ENCODE results near the gene PPP1R12A. TPM values are rescaled to one million over a fixed set of nuclear protein-coding genes. Genes with fewer than 3 reads are reported as not detected.

The PPP1R12A gene
- total RNA-seq, 1 donor from 2014 or later, result 86.7 TPM

DNA sequence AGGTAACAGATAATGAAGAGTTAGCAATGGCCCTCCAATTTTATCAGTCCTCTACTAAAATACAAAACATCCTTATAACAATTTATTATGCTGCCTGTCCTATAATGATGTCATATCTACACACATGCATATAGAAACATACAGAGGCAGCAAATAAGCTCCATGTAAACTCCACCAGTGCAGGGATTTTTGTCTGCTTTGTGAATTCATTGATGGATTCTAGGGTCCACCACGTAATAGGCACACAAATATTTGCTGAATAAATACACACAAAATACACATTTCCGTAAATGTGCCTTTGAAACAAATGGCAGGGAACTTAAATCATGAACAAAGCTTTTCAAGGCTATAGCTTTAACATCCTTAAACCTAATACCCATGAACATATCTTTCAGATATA lies 34.7 kb downstream of the PPP1R12A start:
- H2AFZ ChIP-seq (replicated peaks), result no peak overlapping the region
- H3K79me2 ChIP-seq (ENCODE audit: low read depth), result peaks cover 97% of the 10 kb centered on the region
- H3K9ac ChIP-seq, result no peak overlapping the region
- no peak for DNase-seq (ENCODE audit: low spot score)
- peaks cover 19% of the 10 kb centered on the region for H3K36me3 Mint-ChIP-seq
- no peaks in the 10 kb centered on the region for H3K27me3 Mint-ChIP-seq (ENCODE audit: insufficient read depth, low read depth)
- H3K4me1 Mint-ChIP-seq, result peaks cover 2% of the 10 kb centered on the region
- peaks cover 42% of the 10 kb centered on the region for H4K20me1 ChIP-seq (ENCODE audit: low read depth)
- H3K36me3 ChIP-seq, result no peaks in the 10 kb centered on the region
- H3K27ac Mint-ChIP-seq, result no peak overlapping the region
- no peak overlapping the region for H3K4me3 ChIP-seq
- no peaks in the 10 kb centered on the region for H3K4me1 ChIP-seq
- no peak overlapping the region for H3K4me2 ChIP-seq
- H3K27ac ChIP-seq, result no peak overlapping the region
- no peaks in the 10 kb centered on the region for H3K27me3 ChIP-seq
- no peaks in the 10 kb centered on the region for H3F3A ChIP-seq (ENCODE audit: low read depth)
- peaks cover 6% of the 10 kb centered on the region for H3K9me3 Mint-ChIP-seq
- no peak overlapping the region for H3K4me3 Mint-ChIP-seq
- H3K9me3 ChIP-seq (ENCODE audit: low read depth), result no peaks in the 10 kb centered on the region
- TF ChIP-seq EZH2phosphoT487 (IDR thresholded peaks at IDR 0.05) (no peak), EZH2 (IDR thresholded peaks at IDR 0.05) (no peak)
- TF ChIP-seq, protein P1, sequence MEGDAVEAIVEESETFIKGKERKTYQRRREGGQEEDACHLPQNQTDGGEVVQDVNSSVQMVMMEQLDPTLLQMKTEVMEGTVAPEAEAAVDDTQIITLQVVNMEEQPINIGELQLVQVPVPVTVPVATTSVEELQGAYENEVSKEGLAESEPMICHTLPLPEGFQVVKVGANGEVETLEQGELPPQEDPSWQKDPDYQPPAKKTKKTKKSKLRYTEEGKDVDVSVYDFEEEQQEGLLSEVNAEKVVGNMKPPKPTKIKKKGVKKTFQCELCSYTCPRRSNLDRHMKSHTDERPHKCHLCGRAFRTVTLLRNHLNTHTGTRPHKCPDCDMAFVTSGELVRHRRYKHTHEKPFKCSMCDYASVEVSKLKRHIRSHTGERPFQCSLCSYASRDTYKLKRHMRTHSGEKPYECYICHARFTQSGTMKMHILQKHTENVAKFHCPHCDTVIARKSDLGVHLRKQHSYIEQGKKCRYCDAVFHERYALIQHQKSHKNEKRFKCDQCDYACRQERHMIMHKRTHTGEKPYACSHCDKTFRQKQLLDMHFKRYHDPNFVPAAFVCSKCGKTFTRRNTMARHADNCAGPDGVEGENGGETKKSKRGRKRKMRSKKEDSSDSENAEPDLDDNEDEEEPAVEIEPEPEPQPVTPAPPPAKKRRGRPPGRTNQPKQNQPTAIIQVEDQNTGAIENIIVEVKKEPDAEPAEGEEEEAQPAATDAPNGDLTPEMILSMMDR (IDR thresholded peaks at IDR 0.05), result no peak

DNA sequence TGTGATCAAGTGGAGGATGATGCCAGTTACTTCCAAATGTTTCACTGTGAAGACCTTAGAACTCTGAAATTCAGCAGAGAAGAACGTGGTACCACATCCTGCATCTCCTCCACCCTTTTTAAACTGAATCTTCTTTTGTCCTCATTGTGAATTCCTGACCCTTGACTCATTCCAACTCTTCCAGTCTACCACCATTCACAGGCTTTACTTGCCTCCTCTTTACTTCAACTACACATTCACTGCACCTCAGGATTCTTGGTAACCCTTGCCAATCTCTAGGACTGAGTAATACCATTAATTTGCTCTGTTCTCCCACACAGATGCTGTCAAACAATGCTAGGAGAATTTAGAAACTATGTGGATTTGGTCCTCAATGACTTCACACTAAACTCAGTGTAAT lies 37.3 kb downstream of the PPP1R12A start:
- no peak overlapping the region for H3K4me3 Mint-ChIP-seq
- no peak overlapping the region for H3K9ac ChIP-seq
- H3K27me3 Mint-ChIP-seq (ENCODE audit: insufficient read depth, low read depth), result no peaks in the 10 kb centered on the region
- no peaks in the 10 kb centered on the region for H3F3A ChIP-seq (ENCODE audit: low read depth)
- H3K27me3 ChIP-seq, result no peaks in the 10 kb centered on the region
- H3K4me2 ChIP-seq, result no peak overlapping the region
- peaks cover 36% of the 10 kb centered on the region for H4K20me1 ChIP-seq (ENCODE audit: low read depth)
- H3K36me3 Mint-ChIP-seq, result peaks cover 25% of the 10 kb centered on the region
- H3K9me3 ChIP-seq (ENCODE audit: low read depth), result no peaks in the 10 kb centered on the region
- no peaks in the 10 kb centered on the region for H3K4me1 Mint-ChIP-seq
- H3K79me2 ChIP-seq (ENCODE audit: low read depth), result peaks cover 97% of the 10 kb centered on the region
- H3K4me3 ChIP-seq, result no peak overlapping the region
- no peak overlapping the region for H2AFZ ChIP-seq (replicated peaks)
- TF ChIP-seq EZH2phosphoT487 (IDR thresholded peaks at IDR 0.05) (no peak), EZH2 (IDR thresholded peaks at IDR 0.05) (no peak)
- TF ChIP-seq, protein P1 (IDR thresholded peaks at IDR 0.05), result no peak
- H3K36me3 ChIP-seq, result no peaks in the 10 kb centered on the region
- peaks cover 6% of the 10 kb centered on the region for H3K9me3 Mint-ChIP-seq
- H3K27ac Mint-ChIP-seq, result no peak overlapping the region
- DNase-seq (ENCODE audit: low spot score), result no peak
- H3K4me1 ChIP-seq, result peaks cover 7% of the 10 kb centered on the region
- peak overlapping the region; percentile 8 for H3K27ac ChIP-seq

DNA sequence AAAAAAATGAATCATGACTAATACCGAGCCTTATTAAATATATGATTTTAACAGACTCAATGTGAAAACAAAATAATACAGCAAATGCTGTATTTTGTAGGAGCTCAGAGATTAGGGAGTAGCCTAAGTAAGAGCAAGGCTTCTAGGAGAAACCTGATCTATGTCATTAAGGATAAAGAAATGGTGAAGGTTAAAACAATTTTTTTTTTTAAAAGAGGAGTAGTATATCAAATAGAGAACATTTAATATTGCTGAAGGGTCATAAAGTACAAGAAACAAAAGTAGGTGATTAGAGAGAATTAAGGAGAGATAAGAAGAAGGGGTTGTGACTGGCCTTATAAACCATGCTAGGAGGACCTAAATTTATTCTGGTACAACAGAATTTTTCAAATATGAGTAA lies 39.1 kb downstream of the PPP1R12A start:
- peaks cover 97% of the 10 kb centered on the region for H3K79me2 ChIP-seq (ENCODE audit: low read depth)
- Mint-ChIP-seq H3K4me3 (no peak overlapping the region), H3K36me3 (peaks cover 28% of the 10 kb centered on the region), H3K9me3 (peaks cover 6% of the 10 kb centered on the region), H3K27ac (no peak overlapping the region), H3K27me3 (ENCODE audit: insufficient read depth, low read depth) (no peaks in the 10 kb centered on the region), H3K4me1 (no peaks in the 10 kb centered on the region)
- no peaks in the 10 kb centered on the region for H3F3A ChIP-seq (ENCODE audit: low read depth)
- no peak for TF ChIP-seq EZH2 (IDR thresholded peaks at IDR 0.05)
- no peak for TF ChIP-seq EZH2phosphoT487 (IDR thresholded peaks at IDR 0.05)
- TF ChIP-seq, protein P1 (IDR thresholded peaks at IDR 0.05), result no peak
- no peak overlapping the region for H3K27ac ChIP-seq
- no peak overlapping the region for H3K9ac ChIP-seq
- H3K4me3 ChIP-seq, result no peak overlapping the region
- no peak overlapping the region for H3K4me2 ChIP-seq
- H3K27me3 ChIP-seq, result no peaks in the 10 kb centered on the region
- peaks cover 7% of the 10 kb centered on the region for H3K4me1 ChIP-seq
- H3K36me3 ChIP-seq, result no peaks in the 10 kb centered on the region
- peaks cover 24% of the 10 kb centered on the region for H4K20me1 ChIP-seq (ENCODE audit: low read depth)
- no peak overlapping the region for H2AFZ ChIP-seq (replicated peaks)
- H3K9me3 ChIP-seq (ENCODE audit: low read depth), result no peaks in the 10 kb centered on the region
- no peak for DNase-seq (ENCODE audit: low spot score)
